GM18511 (cell line): ENCODE results near the gene SUPT7L.
"Not testable (repeated sequence)": the region's sequence is repeated elsewhere in the genome, so short reads cannot be mapped to it uniquely, and the experiment has no call there.

Experiments
- ATAC-seq: cut with Tn5 transposase; IDR thresholded peaks from one replicate; pipeline ENCODE4 v1.9.1; 2021; ENCODE audit warnings: mild to moderate bottlenecking, moderate library complexity; ENCODE audit not compliant: unreplicated experiment

Gene SUPT7L

DNA sequence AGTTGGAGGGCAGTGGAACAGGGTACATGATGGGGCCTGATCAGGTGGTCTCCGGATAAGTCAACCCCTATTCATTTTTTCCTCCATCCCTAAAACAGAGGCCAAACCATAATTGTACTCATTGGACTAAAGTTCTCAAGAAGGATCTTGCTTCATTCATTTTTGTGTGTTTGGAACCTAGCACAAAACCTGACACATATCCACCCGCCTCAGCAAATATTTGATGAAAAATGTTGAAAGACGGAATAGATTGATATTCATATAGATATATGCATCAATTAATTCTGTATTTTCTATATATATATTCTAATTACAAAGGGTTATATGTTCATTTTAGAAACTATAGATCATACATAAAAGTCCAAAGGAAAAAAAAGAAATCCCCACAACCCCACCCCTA is 22.2 kb upstream of the SUPT7L start:
- ATAC-seq: no peak

DNA sequence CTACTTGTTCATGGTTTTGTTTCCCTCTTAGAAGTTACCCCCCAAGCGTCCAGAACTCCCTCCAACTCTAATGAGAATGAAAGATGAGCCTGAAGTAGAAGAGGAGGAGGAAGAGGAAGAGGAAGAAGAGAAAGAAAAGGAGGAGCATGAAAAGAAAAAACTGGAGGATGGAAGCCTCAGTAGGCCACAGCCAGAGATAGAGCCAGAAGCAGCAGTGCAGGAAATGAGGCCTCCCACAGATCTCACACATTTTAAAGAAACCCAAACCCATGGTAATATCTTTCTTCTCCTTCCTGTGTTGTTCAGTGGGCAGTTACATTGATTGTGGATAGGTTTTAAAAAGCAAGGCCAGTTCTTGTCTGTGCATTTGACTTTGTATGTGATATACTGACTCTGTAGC is 21.6 kb upstream of the SUPT7L start:
- not testable (repeated sequence) for ATAC-seq

DNA sequence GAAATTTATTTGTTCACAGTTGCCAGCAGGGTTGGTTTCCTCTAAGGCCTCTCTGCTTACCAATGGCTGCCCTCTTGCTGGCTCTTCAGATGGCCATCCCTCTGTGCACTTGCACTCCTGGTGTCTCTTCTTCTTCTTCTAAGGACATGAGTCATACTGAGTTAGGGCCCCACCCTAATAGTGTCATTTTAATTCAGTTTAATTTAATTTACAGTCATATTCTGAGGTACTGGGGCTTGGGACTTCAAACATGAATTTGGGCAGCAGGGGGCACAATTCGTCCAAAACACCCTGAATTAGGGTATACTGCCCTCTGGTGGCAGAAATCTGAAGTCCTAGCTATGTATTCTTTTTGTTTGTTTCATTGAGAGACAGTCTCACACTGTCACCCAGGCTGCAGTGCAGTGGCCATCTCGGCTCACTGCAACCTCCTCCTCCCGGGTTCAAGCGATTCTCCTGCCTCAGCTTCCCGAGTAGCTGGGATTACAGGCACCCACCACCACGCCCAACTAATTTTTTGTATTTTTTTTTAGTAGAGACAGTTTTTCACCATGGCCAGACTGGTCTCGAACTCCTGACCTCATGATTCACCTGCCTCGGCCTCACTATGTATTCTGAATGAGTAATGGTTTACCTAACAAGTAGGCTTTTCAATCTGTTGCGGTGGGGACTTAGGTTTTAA is 20.1 kb upstream of the SUPT7L start:
- ATAC-seq: peak; percentile 81

DNA sequence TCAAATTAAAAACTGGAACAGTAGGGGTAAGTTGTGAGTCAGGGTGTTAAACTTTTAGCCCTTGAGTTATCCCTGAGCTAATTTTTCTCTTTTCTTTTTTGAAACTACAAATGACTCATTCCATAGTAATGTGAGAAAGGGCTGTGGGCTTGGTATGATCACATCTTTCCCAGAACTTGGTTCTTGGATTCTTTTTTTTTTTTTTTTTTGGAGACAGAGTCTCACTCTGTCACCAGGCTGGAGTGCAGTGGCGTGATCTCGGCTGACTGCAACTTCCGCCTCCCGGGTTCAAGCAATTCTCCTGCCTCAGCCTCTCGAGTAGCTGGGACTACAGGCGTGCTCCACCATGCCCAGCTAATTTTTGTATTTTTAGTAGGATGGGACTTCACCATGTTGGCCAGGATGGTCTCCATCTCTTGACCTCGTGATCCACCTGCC is 18.9 kb upstream of the SUPT7L start:
- not testable (repeated sequence) for ATAC-seq

DNA sequence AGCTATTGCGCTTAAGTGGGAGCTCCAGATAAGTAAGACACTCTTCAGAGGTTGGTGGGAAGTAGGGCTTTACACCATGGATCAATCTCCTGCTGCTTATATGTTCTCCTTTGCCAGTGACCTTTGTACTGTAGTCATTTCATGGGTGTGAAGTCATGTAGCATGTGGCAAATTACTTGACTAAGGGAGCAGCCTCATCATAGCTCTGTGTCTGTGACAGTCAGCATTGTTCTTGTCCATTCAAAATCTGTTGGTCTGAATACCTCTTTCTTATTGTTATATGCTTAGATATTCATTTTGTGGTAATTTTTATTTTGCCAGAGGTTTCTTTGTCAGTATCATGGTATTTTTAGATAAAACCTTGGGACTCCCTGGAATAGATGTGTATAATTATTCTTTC is 18.4 kb upstream of the SUPT7L start:
- ATAC-seq: no peak

DNA sequence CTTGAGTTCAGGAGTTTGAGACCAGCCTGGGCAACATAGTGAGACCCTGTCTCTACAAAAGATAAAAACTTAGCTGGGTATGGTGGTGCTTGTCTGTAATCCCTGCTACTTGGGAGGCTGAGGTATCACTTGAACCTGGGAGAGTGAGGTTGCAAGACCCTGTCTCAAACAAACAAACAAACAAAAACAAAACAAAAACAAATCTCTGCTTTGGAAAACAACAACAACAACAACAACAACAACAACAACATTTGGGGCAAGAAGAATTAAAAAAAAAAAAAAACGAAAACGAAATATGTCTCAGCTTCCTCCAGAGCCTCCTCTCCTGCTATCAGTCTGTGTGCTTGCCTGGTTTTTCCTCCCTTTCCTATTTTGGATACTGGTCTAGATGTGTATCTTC is 17.2 kb upstream of the SUPT7L start:
- no peak for ATAC-seq

DNA sequence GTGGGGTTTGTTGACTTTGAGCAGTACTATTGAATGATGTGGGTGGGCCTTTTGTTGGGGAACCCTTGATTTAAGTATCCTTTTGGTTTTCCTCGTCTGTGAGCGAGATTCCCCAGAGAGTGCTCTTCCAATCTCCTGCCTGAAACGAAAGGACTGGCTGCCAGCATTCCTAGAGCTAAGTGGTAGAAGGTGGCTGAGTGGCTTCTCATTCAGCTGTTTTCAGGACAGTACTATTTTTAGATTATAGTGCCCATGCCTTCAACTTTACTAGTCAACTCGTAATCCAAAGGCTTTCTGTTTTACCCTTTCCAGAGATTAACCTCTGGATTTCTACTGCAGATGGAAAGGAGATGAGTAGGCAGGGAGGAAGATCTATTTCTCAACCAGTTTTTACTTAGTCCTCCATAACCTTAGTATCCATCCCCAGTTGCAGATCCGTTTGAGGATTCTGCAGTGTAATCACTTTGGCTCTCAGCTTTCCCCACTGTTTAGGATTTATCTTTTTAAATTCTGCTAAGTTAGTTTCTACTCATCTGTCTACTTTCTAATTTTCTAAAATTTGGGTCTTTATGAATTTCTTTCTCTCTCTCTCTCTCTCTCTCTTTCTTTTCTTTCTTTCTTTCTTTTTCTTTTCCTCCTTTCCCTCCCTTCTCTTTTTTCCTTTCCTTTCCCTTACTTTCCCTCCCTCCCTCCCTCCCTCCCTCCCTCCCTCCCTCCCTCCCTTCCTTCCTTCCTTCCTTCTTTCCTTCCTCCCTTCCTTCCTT is 9.5 kb upstream of the SUPT7L start:
- ATAC-seq: no peak

DNA sequence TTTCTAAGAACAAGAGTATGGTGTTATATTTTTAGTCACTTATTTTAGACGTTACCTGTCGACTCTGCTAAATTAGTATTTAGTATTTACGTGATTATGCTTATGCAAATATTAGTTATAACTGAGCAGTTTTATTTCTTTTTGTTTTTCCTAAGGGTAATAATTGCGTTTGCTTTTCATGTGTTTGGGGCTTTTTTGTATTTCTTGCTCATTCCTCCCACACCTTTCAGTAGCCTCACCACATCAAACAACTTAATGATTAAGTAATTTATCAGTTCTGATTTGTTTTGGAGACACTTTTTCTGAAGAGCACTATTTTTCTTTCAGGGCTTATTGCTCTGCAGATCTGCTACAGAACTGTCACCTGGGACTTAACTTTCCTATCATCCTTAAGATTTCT is 7.8 kb upstream of the SUPT7L start:
- ATAC-seq: no peak

DNA sequence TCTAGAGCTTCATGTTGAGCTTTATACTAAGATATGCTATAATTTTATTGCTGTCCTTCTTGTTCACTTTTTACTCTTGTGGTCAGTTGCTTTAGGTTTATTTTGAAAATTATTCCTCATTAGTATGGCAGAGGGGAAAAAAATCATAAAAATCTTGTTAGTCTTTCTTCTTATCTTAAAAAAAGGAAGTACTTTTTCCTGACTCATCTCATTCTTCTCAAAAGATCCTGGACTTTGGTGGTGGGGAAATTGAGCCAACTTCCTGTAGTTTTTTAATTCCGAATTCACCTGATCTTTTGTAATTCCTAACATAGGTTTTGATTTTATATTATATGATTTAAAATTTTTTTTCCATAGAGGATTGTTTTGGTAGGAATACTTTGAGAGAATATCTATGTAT is 4.0 kb upstream of the SUPT7L start:
- ATAC-seq: no peak

DNA sequence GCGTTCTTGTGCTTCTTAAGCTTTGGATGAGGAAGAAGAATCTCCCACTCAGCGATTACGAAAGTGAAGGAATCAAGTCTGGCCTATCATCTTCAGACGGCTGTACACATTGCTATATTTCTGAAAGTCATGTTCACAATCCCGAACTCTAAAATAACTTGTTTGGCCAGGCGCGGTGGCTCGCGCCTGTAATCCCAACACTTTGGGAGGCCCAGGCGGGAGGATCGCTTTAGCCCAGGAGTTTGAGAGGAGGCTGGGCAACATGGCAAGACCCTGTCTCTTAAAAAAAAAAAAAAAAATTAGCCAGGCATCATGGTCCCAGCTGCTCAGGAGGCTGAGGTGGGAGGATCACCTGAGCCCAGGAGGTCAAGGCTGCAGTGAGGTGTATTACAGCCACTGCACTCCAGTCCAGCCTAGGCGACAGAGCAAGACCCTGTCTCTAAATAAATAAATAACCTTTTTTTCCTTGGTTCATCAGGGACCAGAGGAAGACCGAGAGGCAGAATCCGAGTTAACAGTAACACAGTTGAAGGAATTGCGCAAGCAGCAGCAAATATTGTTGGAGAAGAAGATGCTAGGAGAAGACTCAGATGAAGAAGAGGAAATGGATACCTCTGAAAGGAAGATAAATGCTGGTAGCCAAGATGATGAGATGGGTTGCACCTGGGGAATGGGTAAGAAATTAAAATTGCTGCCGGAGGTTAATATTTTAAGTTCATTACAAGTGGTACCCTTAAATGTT is 1.4 kb upstream of the SUPT7L start:
- ATAC-seq: no peak

DNA sequence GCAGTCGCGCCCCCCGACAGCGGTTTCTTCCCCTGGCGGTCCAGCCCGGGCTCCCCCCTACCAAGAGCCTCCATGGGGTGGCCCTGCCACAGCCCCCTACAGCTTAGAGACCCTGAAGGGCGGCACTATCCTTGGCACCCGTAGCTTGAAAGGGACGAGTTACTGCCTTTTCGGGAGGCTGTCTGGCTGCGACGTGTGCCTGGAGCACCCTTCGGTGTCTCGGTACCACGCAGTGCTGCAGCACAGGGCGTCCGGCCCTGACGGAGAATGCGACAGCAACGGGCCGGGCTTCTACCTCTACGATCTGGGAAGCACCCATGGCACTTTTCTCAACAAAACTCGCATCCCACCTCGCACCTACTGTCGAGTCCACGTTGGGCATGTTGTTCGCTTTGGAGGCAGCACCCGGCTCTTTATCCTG is 750 bp upstream of the SUPT7L start:
- no peak for ATAC-seq

DNA sequence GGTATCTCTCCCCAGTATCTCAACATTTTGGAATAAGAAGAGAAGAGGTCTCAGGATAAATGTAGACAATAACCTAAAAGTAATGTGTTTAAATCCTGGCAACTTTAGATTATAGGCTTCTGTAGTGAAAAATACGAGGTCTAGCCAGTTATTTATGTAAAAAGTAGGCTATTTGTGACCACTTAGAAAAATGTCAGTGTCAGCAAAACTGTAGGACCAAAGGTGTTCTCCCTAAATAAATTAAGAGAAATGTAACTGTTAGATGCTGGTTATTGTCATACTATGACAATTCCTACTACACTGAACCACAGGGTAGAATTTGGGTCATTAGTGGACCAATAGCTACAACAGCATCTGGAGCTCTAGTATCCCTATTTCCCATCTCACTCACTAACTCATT is 2.0 kb downstream of the SUPT7L start:
- no peak for ATAC-seq

DNA sequence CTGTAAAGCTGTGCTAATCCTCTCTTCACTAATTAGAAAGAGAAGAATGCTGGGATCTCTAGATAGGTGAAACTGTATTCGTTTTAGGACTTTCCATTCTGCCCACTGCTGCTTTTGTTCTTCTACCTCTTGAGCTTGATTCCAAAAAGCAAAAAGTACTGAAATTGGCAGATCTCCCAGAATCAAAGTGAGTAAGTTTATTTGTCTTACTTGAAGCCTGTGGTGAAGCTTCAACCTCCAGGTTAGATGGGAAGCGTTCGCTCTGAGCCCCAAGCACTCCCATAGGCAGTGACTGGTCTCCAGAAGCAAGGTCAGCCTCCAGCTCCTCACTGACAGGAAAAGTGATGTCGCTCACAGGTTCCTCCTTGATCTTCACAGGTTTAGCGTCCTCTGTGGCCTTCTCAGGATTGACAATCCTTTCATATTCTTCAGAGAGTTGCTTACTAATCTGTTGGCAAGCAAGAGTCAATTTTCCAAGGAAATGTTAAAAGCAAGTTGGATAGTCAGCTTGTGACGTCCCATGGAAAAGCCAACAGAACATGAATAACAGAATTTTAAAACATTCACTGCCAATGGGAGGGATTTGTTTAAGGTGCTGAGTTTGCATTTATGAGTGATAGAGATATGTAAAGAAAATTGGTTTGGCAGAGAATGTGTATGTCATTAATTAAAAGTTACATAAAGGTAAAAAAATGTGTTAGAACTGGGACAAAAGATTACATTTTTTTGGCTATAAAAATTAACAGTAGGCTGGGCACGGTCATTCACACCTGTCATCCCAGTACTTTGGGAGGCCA is 8.1 kb downstream of the SUPT7L start:
- ATAC-seq: no peak

DNA sequence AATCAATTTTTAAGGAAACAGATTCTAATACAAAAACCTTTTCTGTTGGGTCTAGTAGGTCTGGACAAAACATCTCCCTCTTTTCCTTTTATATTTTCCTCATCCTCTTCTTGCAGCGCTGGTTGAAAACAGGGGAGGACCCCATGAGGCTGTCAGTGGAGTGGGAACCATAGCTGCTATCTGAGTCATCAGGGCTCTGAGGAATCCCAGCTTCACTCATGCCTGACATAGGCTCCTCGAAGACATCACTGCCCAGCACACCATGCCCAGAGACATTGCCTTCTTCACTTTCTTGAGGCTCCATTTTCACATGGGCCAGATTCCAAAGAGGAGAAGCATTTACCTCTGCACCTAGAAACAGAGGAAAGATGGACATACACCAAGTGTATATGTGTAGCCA is 10.0 kb downstream of the SUPT7L start:
- ATAC-seq: no peak

DNA sequence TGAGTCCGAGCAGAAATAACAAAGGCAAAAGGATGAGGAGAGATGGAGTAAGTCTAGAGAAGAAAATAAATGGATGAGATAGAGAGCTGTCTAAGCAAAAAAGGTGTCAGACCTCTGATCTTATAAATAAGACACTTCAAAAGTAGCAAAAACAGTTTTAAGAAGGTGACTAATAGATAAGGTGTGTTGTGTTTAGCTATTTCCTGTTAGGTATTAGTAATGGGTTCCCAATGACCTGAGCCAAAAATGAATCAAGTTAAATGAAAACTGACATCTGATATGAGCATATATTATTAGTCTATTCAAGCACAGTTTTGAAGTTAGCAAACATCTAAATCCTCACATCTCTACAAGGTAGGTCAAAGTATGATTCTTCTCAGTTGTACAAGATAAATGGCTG is 10.6 kb downstream of the SUPT7L start:
- no peak for ATAC-seq

DNA sequence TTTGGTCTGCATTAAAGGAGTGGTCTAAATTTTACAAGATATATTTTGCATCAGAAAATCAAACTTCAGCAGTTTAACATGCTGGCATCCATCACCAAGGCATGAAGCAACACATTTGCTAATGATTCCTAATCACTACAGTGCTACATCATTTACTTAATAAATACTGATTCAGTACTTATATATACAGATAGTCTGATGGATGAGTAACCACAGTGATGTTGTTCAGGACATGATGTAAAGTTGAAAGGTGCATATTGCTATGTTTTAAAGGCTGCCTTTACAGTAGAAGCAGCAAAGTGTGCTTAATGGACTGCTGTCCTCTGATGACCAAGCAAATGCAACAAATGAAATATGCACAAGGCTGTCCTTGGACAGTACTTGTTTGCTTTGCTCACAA is 11.1 kb downstream of the SUPT7L start:
- ATAC-seq: no peak

DNA sequence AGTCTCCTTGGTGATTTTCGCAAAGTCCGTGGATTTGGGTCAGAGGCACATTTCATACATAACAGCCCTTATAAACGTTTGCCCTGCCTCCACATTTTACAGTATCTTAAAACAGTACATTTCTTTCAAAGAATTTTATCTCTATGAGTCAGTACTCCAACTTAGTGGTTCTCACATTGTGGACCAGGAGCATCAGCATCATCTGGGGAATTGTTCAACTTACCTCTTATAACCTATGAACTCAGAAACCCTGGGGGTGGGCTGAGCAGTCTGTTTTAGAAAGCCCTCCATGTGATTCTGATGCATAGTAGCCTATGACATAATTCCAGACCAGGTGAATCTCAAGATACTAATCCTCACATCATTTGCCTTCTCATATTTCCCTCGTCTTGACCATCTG is 12.4 kb downstream of the SUPT7L start:
- ATAC-seq: no peak

DNA sequence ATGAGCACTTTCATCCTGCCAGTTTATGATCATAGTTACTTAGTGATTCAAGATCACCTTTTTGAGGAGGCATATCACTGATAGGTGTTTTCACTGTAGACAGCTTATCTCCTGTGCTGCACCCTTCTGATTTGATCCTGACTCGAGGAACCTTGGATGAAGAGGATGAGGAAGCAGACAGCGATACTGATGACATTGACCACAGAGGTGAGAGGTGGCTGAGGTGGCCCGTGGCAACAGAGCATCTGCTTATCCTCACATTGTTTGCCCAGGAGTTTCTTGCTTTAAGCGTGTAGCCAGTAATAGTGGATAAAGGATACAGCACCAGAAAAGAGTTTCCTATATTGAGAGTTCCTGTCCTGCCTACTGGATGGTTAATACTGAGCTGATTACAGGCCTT is 15.7 kb downstream of the SUPT7L start:
- ATAC-seq: no peak

DNA sequence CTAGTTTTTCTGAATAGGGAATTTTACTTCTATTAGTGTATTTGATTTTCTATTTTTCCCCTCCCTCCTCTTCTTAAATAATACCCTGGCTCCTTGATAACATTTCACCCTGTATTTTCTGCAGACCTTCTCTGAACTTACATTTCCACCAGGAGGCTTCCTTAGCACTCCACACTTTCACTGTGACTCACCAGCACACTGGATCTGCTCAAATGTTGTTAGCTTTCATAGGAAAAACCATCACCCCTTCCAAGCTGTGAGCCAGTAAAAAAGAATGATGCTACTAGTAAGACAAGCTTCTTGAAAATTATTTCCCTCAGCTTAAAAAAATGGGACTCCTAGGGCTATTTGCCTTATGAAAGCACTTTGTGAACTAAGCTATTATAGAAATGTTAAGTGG is 16.1 kb downstream of the SUPT7L start:
- no peak for ATAC-seq

DNA sequence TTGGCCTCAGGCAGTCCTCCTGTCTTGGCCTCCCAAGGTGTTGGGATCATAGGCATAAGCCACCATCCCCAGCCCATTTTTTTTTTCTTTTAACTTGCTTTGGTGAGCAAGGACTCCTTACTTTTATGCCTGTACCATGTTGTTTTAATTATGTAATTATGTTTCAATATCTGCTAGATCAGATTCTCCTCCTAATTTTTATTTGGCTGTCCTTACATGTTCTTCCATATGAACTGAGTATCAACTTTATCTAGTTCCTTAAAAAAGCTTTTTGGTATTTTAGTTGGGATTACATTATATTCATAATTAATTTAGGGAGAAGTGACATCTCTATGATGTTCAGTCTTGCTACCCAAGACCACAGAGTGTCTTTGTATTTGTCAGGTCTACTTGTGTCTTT is 18.2 kb downstream of the SUPT7L start:
- no peak for ATAC-seq

DNA sequence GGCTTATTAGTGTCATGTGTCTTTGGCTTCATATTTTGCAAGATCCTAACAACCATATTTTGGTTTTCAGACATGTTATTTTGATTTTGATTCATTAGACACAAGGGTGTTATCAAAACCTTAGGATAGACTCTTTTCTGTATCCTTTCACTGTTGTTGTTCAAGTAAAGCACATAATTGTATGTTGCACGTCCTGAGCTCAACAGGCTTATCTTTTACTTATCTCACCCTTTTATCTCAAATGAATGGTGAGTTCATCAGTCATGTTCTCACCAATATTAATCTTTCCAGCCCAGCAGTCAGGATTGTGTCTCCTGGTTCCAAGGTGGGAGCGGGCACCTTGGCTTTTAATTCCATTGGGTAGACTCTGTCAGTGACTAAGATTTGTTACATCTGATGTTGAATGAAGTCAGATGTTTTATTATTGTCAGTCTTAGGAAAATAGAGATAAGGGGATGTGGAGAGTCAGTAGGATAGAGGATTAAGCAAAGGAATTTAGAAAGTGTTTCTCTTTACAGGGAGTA is 22.6 kb downstream of the SUPT7L start:
- ATAC-seq: no peak
